Urinary bladder (tissue), 4 donors: Measurements from ENCODE around the gene CCDC57. TPM values are rescaled to one million over a fixed set of nuclear protein-coding genes. Genes with fewer than 3 reads are reported as not detected.

Experiments
- DNase-seq: peaks from one replicate; pipeline ENCODE4 v3.0.0-alpha.2; 2015; ENCODE audit errors: extremely low spot score
- H3K27ac ChIP-seq: one replicate; pipeline ENCODE4 v1.5.1; 2013; ENCODE audit warnings: low read depth, mild to moderate bottlenecking, moderate library complexity
- H3K36me3 ChIP-seq: one replicate; pipeline ENCODE4 v1.6.1; 2013; ENCODE audit warnings: mild to moderate bottlenecking, moderate library complexity; ENCODE audit not compliant: insufficient read depth
- H3K4me1 ChIP-seq: one replicate; pipeline ENCODE4 v1.6.1; 2013; ENCODE audit warnings: mild to moderate bottlenecking, moderate library complexity; ENCODE audit not compliant: insufficient read depth
- H3K4me3 ChIP-seq: one replicate; pipeline ENCODE4 v1.5.1; 2013; ENCODE audit warnings: low read depth, low read length
- WGBS: extraction: QIAGEN DNeasy Blood & Tissue Kit; methylation state at CpG from one replicate; pipeline ENCODE4 v1.1.7; 2013; 5-methylcytosine and 5-hydroxymethylcytosine counted together
- polyA plus RNA-seq: library from polyadenylated mRNA; stranded (reverse); fragments of 200-250 nt; gene quantifications from one replicate; pipeline ENCODE4 v1.2.3, GENCODE V29; 2013
- total RNA-seq: library from RNA; depleted of rRNA; stranded (reverse); fragments of >200 nt; gene quantifications from one replicate; pipeline ENCODE4 v1.2.3, GENCODE V29; 2014
- donor health status: healthy with polysubstance abuse.
- donor health status: healthy.

The CCDC57 gene
- total and polyA plus RNA-seq, 2 donors, result 23.7 to 25.9 TPM

- Histone ChIP-seq H3K27ac (no peak overlapping the region), H3K36me3 (peaks cover 6% of the 10 kb centered on the region), H3K4me1 (peaks cover 2% of the 10 kb centered on the region), H3K4me3 (no peak overlapping the region)
- no peak for DNase-seq
- 88% methylated on average over 28 of the region's 28 CpGs for WGBS
Observed at GRCh38 chr17:82055965-82056728, 156.5 kb downstream of the CCDC57 start.

DNA sequence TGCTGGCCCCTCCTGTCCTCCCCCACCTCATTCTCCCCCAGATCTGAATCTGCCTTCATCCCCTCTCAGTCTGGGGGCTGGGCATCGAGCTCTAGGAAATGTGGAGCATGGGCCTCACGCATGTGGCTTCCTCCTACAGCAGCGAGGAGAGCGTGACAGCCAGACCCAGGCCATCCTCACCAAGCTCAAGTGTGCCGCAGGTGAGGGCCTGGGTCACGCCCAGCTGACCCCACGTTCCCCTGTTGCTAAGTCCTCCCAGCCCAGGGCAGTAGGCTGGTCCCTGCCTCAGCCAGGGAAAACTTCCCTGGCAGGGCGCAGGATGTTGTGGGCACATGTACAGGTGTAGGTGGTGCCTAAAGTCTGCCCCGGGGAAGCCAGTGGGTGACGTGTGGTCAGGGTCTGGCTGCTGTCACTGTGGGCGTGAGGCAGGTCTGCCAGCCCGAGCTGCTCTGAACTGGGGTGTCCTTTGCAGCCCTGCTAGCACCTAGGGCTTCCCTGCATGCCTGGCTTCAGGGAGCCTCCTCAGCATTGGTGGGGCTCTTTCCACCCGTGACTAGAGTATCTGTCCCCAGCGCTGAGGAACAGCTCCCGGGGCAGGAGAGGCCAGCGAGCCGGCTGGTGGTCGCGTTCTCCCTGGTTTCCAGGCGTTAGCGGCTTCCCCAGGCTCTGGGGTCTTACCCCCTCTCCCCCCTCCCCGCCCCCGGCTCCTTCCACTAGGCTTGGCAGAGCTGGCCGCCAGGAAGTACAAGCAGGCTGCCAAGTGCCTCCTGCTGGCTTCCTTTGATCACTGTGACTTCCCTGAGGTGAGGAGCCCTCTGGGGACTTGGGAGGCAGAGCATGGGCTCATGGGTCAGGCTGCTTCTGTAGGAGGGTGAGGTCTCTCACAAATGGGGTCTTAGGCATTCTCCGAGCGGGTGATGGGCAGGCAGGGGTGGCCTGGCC, 157.3 kb downstream of the CCDC57 start:
- H3K36me3 ChIP-seq, result peaks cover 6% of the 10 kb centered on the region
- H3K4me3 ChIP-seq, result no peak overlapping the region
- no peak overlapping the region for H3K27ac ChIP-seq
- peaks cover 2% of the 10 kb centered on the region for H3K4me1 ChIP-seq
- WGBS, result 84% methylated on average over 26 of the region's 26 CpGs
- DNase-seq, result no peak

- WGBS, result 90% methylated on average over 38 of the region's 38 CpGs
- DNase-seq, result no peak
- H3K4me3 ChIP-seq, result no peak overlapping the region
- H3K4me1 ChIP-seq, result peaks cover 2% of the 10 kb centered on the region
- peaks cover 5% of the 10 kb centered on the region for H3K36me3 ChIP-seq
- no peak overlapping the region for H3K27ac ChIP-seq
Observed at GRCh38 chr17:82054351-82055022, 158.2 kb downstream of the CCDC57 start.

- H3K4me1 ChIP-seq, result peaks cover 2% of the 10 kb centered on the region
- no peak overlapping the region for H3K27ac ChIP-seq
- H3K4me3 ChIP-seq, result no peak overlapping the region
- peaks cover 5% of the 10 kb centered on the region for H3K36me3 ChIP-seq
- 92% methylated on average over 28 of the region's 28 CpGs for WGBS
- no peak for DNase-seq
Observed at GRCh38 chr17:82053556-82054263, 158.9 kb downstream of the CCDC57 start.

GRCh38 chr17:82053130-82053529, 159.5 kb downstream of the CCDC57 start:
- Histone ChIP-seq H3K27ac (no peak overlapping the region), H3K4me1 (peaks cover 2% of the 10 kb centered on the region), H3K4me3 (no peak overlapping the region), H3K36me3 (peaks cover 5% of the 10 kb centered on the region)
- WGBS, result 92% methylated on average over 19 of the region's 19 CpGs
- no peak for DNase-seq

GRCh38 chr17:82052638-82053059, 160.0 kb downstream of the CCDC57 start:
- no peak overlapping the region for H3K27ac ChIP-seq

GRCh38 chr17:82051776-82052637, 160.6 kb downstream of the CCDC57 start, which contains the start of the genes GPS1 and RFNG:
GPS1 (plus strand) TSS chr17:82051898; CDS start chr17:82051932, 34 bp downstream.
RFNG (minus strand) TSS chr17:82051811; CDS start chr17:82051766, 45 bp downstream.
- under 1% methylated on average over 94 of the region's 94 CpGs for WGBS
- peaks cover 4% of the 10 kb centered on the region for H3K36me3 ChIP-seq
- no peak for DNase-seq
- H3K4me3 ChIP-seq, result peak within 1 kb of the TSS; percentile 96
- peaks cover 2% of the 10 kb centered on the region for H3K4me1 ChIP-seq
- no peak within 1 kb of the TSS for H3K27ac ChIP-seq

More at GRCh38 chr17:82052638-82053059, 160.0 kb downstream of the CCDC57 start:
- WGBS, result 28% methylated on average over 19 of the region's 19 CpGs
- H3K36me3 ChIP-seq, result peaks cover 5% of the 10 kb centered on the region
- H3K4me1 ChIP-seq, result peaks cover 2% of the 10 kb centered on the region
- DNase-seq, result no peak
- peak overlapping the region; percentile 96 for H3K4me3 ChIP-seq

Other genes with a start within 250 kb of the CCDC57 start
- 18.0 TPM for gene ASPSCR1, start 235.2 kb downstream of the CCDC57 start, total RNA-seq
- 28.6 TPM for gene ASPSCR1, start 235.2 kb downstream of the CCDC57 start, polyA plus RNA-seq
- gene CENPX, start 190.0 kb downstream of the CCDC57 start, total RNA-seq, result 19.1 TPM
- 124 TPM for gene CENPX, start 190.0 kb downstream of the CCDC57 start, polyA plus RNA-seq
- gene LRRC45, start 189.5 kb downstream of the CCDC57 start, total RNA-seq, result 8.7 TPM
- gene LRRC45, start 189.5 kb downstream of the CCDC57 start, polyA plus RNA-seq, result 14.9 TPM
- gene RAC3, start 181.2 kb downstream of the CCDC57 start, total RNA-seq, result 10.4 TPM
- gene RAC3, start 181.2 kb downstream of the CCDC57 start, polyA plus RNA-seq, result 5.9 TPM
- 17.2 TPM for gene DCXR, start 175.1 kb downstream of the CCDC57 start, total RNA-seq
- gene DCXR, start 175.1 kb downstream of the CCDC57 start, polyA plus RNA-seq, result 129 TPM
- 16.5 TPM for gene RFNG, start 161.0 kb downstream of the CCDC57 start, total RNA-seq
- 47.0 TPM for gene RFNG, start 161.0 kb downstream of the CCDC57 start, polyA plus RNA-seq
- gene GPS1, start 160.9 kb downstream of the CCDC57 start, total RNA-seq, result 37.3 TPM
- gene GPS1, start 160.9 kb downstream of the CCDC57 start, polyA plus RNA-seq, result 95.4 TPM
- gene DUS1L, start 147.0 kb downstream of the CCDC57 start, total RNA-seq, result 24.5 TPM
- 67.5 TPM for gene DUS1L, start 147.0 kb downstream of the CCDC57 start, polyA plus RNA-seq
- 24.1 TPM for gene FASN, start 114.6 kb downstream of the CCDC57 start, total RNA-seq
- gene FASN, start 114.6 kb downstream of the CCDC57 start, polyA plus RNA-seq, result 116 TPM
- 29.9 TPM for gene SLC16A3, start 16.2 kb upstream of the CCDC57 start, total RNA-seq
- 65.5 TPM for gene SLC16A3, start 16.2 kb upstream of the CCDC57 start, polyA plus RNA-seq
- 41.7 TPM for gene CSNK1D, start 60.9 kb upstream of the CCDC57 start, total RNA-seq
- gene CSNK1D, start 60.9 kb upstream of the CCDC57 start, polyA plus RNA-seq, result 122 TPM
- gene CD7, start 104.8 kb upstream of the CCDC57 start, total RNA-seq, result 0.69 TPM
- gene CD7, start 104.8 kb upstream of the CCDC57 start, polyA plus RNA-seq, result 3.7 TPM
- 15.9 TPM for gene SECTM1, start 120.9 kb upstream of the CCDC57 start, total RNA-seq
- gene SECTM1, start 120.9 kb upstream of the CCDC57 start, polyA plus RNA-seq, result 19.2 TPM
- gene TEX19, start 146.4 kb upstream of the CCDC57 start, total RNA-seq, result not detected
- gene TEX19, start 146.4 kb upstream of the CCDC57 start, polyA plus RNA-seq, result not detected
- gene UTS2R, start 158.9 kb upstream of the CCDC57 start, total RNA-seq, result not detected
- gene UTS2R, start 158.9 kb upstream of the CCDC57 start, polyA plus RNA-seq, result not detected
- gene HEXD, start 205.5 kb upstream of the CCDC57 start, total RNA-seq, result 13.8 TPM
- gene HEXD, start 205.5 kb upstream of the CCDC57 start, polyA plus RNA-seq, result 40.5 TPM
- 10.0 TPM for gene OGFOD3, start 205.7 kb upstream of the CCDC57 start, total RNA-seq
- gene OGFOD3, start 205.7 kb upstream of the CCDC57 start, polyA plus RNA-seq, result 31.5 TPM
- gene CYBC1, start 237.9 kb upstream of the CCDC57 start, total RNA-seq, result 27.2 TPM
- gene CYBC1, start 237.9 kb upstream of the CCDC57 start, polyA plus RNA-seq, result 85.3 TPM
- 32.4 TPM for gene NARF, start 245.9 kb upstream of the CCDC57 start, total RNA-seq
- 64.2 TPM for gene NARF, start 245.9 kb upstream of the CCDC57 start, polyA plus RNA-seq